H9 (cell line): ENCODE measurements around the gene FBXL14. TPM values are rescaled to one million over a fixed set of nuclear protein-coding genes. Genes with fewer than 3 reads are reported as not detected.

Experiments
- DNase-seq: peaks from one replicate; pipeline ENCODE4 v3.0.0-alpha.2; 2017
- H2AFZ ChIP-seq: one replicate; pipeline ENCODE4 v1.6.1; 2013; ENCODE audit warnings: mild to moderate bottlenecking, low read length, control low read depth, moderate library complexity
- H2AK5ac ChIP-seq: 2 replicates; pipeline ENCODE4 v1.6.1; 2013; ENCODE audit warnings: low read length, control low read depth, mixed read lengths; ENCODE audit not compliant: insufficient read length
- H2BK120ac ChIP-seq: one replicate; pipeline ENCODE4 v1.6.1; 2013; ENCODE audit warnings: low read depth, mild to moderate bottlenecking, low read length, control low read depth, inconsistent platforms; ENCODE audit not compliant: poor library complexity, severe bottlenecking
- H2BK12ac ChIP-seq: 2 replicates; pipeline ENCODE4 v1.6.1; 2013; ENCODE audit warnings: low read length, control low read depth, mixed read lengths, low read depth; ENCODE audit not compliant: insufficient read length
- H2BK15ac ChIP-seq: 2 replicates; pipeline ENCODE4 v1.6.1; 2013; ENCODE audit warnings: low read depth, low read length, control low read depth
- H2BK20ac ChIP-seq: one replicate; pipeline ENCODE4 v1.6.1; 2013; ENCODE audit warnings: low read depth, mild to moderate bottlenecking, low read length, control low read depth, inconsistent platforms; ENCODE audit not compliant: poor library complexity, severe bottlenecking
- H2BK5ac ChIP-seq: 2 replicates; pipeline ENCODE4 v1.6.1; 2013; ENCODE audit warnings: low read length, control low read depth, mixed read lengths; ENCODE audit not compliant: insufficient read length
- H3K14ac ChIP-seq: 2 replicates; pipeline ENCODE4 v1.6.1; 2013; ENCODE audit warnings: low read length, control low read depth; ENCODE audit not compliant: insufficient read depth
- H3K18ac ChIP-seq: 2 replicates; pipeline ENCODE4 v1.6.1; 2013; ENCODE audit warnings: low read depth, mild to moderate bottlenecking, mixed read lengths, low read length, control low read depth; ENCODE audit not compliant: insufficient read length
- H3K23ac ChIP-seq: 2 replicates; pipeline ENCODE4 v1.6.1; 2013; ENCODE audit warnings: low read length, control low read depth, mixed read lengths, low read depth; ENCODE audit not compliant: insufficient read length
- H3K23me2 ChIP-seq: 2 replicates; pipeline ENCODE4 v1.6.1; 2013; ENCODE audit warnings: low read depth, mild to moderate bottlenecking, mixed read lengths, low read length, control low read depth; ENCODE audit not compliant: insufficient read length, poor library complexity, severe bottlenecking
- H3K27ac ChIP-seq: 2 replicates; pipeline ENCODE4 v1.5.1; 2013; ENCODE audit warnings: low read length, control low read depth, mixed read lengths, low read depth; ENCODE audit not compliant: insufficient read length
- H3K27me3 ChIP-seq: 2 replicates; pipeline ENCODE4 v1.6.1; 2013; ENCODE audit warnings: low read length, control low read depth, inconsistent platforms; ENCODE audit not compliant: insufficient read depth
- H3K4ac ChIP-seq: 2 replicates; pipeline ENCODE4 v1.6.1; 2013; ENCODE audit warnings: low read depth, mild to moderate bottlenecking, control low read depth, inconsistent platforms, low read length, moderate library complexity
- H3K4me1 ChIP-seq: 2 replicates; pipeline ENCODE4 v1.6.1; 2013; ENCODE audit warnings: low read length, control low read depth, inconsistent platforms; ENCODE audit not compliant: insufficient read depth
- H3K4me2 ChIP-seq: 2 replicates; pipeline ENCODE4 v1.6.1; 2013; ENCODE audit warnings: low read length, control low read depth, mixed read lengths; ENCODE audit not compliant: insufficient read length, insufficient read depth
- H3K56ac ChIP-seq: 2 replicates; pipeline ENCODE4 v1.6.1; 2013; ENCODE audit warnings: low read depth, mild to moderate bottlenecking, mixed read lengths, low read length, control low read depth; ENCODE audit not compliant: insufficient read length
- H3K79me1 ChIP-seq: 2 replicates; pipeline ENCODE4 v1.6.1; 2013; ENCODE audit warnings: low read depth, mild to moderate bottlenecking, moderate library complexity, low read length, control low read depth, inconsistent platforms; ENCODE audit not compliant: insufficient read depth, poor library complexity, severe bottlenecking
- H3K79me2 ChIP-seq: 2 replicates; pipeline ENCODE4 v1.6.1; 2013; ENCODE audit warnings: low read length, control low read depth, inconsistent platforms; ENCODE audit not compliant: insufficient read depth
- H3K9ac ChIP-seq: 2 replicates; pipeline ENCODE4 v1.6.1; 2013; ENCODE audit warnings: low read length, control low read depth, mixed read lengths; ENCODE audit not compliant: insufficient read length; ENCODE audit errors: extremely low read depth
- H3K9me3 ChIP-seq: one replicate; pipeline ENCODE4 v1.6.1; 2013; ENCODE audit warnings: low read depth, low read length, inconsistent platforms; ENCODE audit not compliant: control insufficient read depth
- H3T11ph ChIP-seq: one replicate; pipeline ENCODE4 v1.6.1; 2013; ENCODE audit warnings: mild to moderate bottlenecking, low read length, control low read depth, inconsistent platforms
- H4K20me1 ChIP-seq: one replicate; pipeline ENCODE4 v1.6.1; 2013; ENCODE audit not compliant: control insufficient read depth, insufficient read length, insufficient read depth
- H4K5ac ChIP-seq: 2 replicates; pipeline ENCODE4 v1.6.1; 2013; ENCODE audit warnings: low read depth, mild to moderate bottlenecking, mixed read lengths, low read length, control low read depth; ENCODE audit not compliant: insufficient read length
- H4K8ac ChIP-seq: replicated peaks from 2 replicates; pipeline ENCODE4 v1.6.1; 2013; ENCODE audit warnings: low read length, control low read depth, mixed read lengths, low read depth; ENCODE audit not compliant: insufficient read length
- H4K91ac ChIP-seq: 2 replicates; pipeline ENCODE4 v1.6.1; 2013; ENCODE audit warnings: low read depth, mild to moderate bottlenecking, moderate library complexity, mixed read lengths, low read length, control low read depth; ENCODE audit not compliant: insufficient read length
- H3K27ac Mint-ChIP-seq, 3 experiments: 2 replicates in 2 of 3; 3 replicates in 1 of 3; pipeline ENCODE4 v1.8.0; 2020 to 2021; ENCODE audit warnings: mixed read lengths in 3 of 3, mild to moderate bottlenecking in 1 of 3, moderate library complexity in 1 of 3
- H3K27me3 Mint-ChIP-seq: 2 replicates; pipeline ENCODE4 v1.8.0; 2021; ENCODE audit warnings: low read depth, mild to moderate bottlenecking, moderate library complexity, mixed read lengths
- H3K36me3 Mint-ChIP-seq, 3 experiments: 2 replicates in 2 of 3; 3 replicates in 1 of 3; pipeline ENCODE4 v1.8.0; 2020 to 2021; ENCODE audit warnings: low read depth in 3 of 3, mixed read lengths in 3 of 3; ENCODE audit not compliant: insufficient read depth in 1 of 3
- H3K4me1 Mint-ChIP-seq, 2 experiments: 2 replicates each; pipeline ENCODE4 v1.8.0; 2020; ENCODE audit warnings: mixed read lengths in 2 of 2
- H3K4me3 Mint-ChIP-seq, 2 experiments: 2 replicates in 1 of 2; 3 replicates in 1 of 2; pipeline ENCODE4 v1.8.0; 2020 to 2021; ENCODE audit warnings: mild to moderate bottlenecking in 2 of 2, mixed read lengths in 2 of 2, moderate library complexity in 1 of 2
- H3K9me3 Mint-ChIP-seq, 2 experiments: 2 replicates in 1 of 2; 3 replicates in 1 of 2; pipeline ENCODE4 v1.8.0; 2020; ENCODE audit warnings: mild to moderate bottlenecking in 2 of 2, mixed read lengths in 2 of 2, moderate library complexity in 1 of 2
- WGBS: extraction: QIAGEN DNeasy Blood & Tissue Kit; methylation state at CpG from one replicate; pipeline ENCODE4 v1.1.7; 2013; ENCODE audit warnings: missing lambda C conversion rate, low lambda C conversion rate, mixed read lengths; ENCODE audit not compliant: insufficient read length; ENCODE audit errors: extremely low coverage; 5-methylcytosine and 5-hydroxymethylcytosine counted together
- total RNA-seq: library from RNA; stranded (reverse); gene quantifications from 2 replicates; pipeline ENCODE4 v1.2.1, GENCODE V29; 2021
- TF ChIP-seq, protein P1 (sequence below): fragments of 200-600 bp; sonication (generic); conservative IDR thresholded peaks from 3 replicates; pipeline ENCODE4 v1.8.0; 2021; ENCODE audit warnings: antibody characterized with exemption, mild to moderate bottlenecking

FBXL14 gene
- total RNA-seq, 1 experiment from 2014 or later, result 15.6 TPM

GRCh38 chr12:1619159-1619558 lies 24.8 kb upstream of the FBXL14 start:
- no peak overlapping the region for H3K4me2 ChIP-seq

More at GRCh38 chr12:1619159-1619558, 24.8 kb upstream of the FBXL14 start:
- Histone ChIP-seq H2AK5ac (no peak overlapping the region), H3K9me3 (no peaks in the 10 kb centered on the region), H2BK12ac (no peak overlapping the region), H3K23ac (no peak overlapping the region), H3K27ac (no peak overlapping the region), H2BK20ac (no peak overlapping the region), H2BK5ac (no peak overlapping the region), H3K9ac (no peak overlapping the region), H3K27me3 (no peaks in the 10 kb centered on the region), H4K20me1 (no peaks in the 10 kb centered on the region), H4K8ac (no peak overlapping the region), H3K4me1 (no peaks in the 10 kb centered on the region), H4K91ac (no peak overlapping the region), H3K56ac (no peak overlapping the region), H3K14ac (no peak overlapping the region), H3K4ac (no peak overlapping the region), H3T11ph (no peak overlapping the region), H4K5ac (no peak overlapping the region), H2BK120ac (no peak overlapping the region), H3K23me2 (no peaks in the 10 kb centered on the region), H2BK15ac (no peak overlapping the region), H3K79me1 (no peaks in the 10 kb centered on the region), H3K79me2 (no peaks in the 10 kb centered on the region), H2AFZ (no peak overlapping the region), H3K18ac (no peak overlapping the region)
- Mint-ChIP-seq H3K9me3 (no peaks in the 10 kb centered on the region), H3K4me1 (peaks cover 8 to 11% of the 10 kb centered on the region in 2 experiments; a peak in 3 of 4 replicates), H3K4me3 (no peak overlapping the region), H3K27me3 (peaks cover 44% of the 10 kb centered on the region), H3K27ac (no peak overlapping the region), H3K36me3 (no peaks in the 10 kb centered on the region)
- no peak for DNase-seq
- no CpG with 5 or more reads among the region's 4 CpGs for WGBS
- TF ChIP-seq, protein P1, sequence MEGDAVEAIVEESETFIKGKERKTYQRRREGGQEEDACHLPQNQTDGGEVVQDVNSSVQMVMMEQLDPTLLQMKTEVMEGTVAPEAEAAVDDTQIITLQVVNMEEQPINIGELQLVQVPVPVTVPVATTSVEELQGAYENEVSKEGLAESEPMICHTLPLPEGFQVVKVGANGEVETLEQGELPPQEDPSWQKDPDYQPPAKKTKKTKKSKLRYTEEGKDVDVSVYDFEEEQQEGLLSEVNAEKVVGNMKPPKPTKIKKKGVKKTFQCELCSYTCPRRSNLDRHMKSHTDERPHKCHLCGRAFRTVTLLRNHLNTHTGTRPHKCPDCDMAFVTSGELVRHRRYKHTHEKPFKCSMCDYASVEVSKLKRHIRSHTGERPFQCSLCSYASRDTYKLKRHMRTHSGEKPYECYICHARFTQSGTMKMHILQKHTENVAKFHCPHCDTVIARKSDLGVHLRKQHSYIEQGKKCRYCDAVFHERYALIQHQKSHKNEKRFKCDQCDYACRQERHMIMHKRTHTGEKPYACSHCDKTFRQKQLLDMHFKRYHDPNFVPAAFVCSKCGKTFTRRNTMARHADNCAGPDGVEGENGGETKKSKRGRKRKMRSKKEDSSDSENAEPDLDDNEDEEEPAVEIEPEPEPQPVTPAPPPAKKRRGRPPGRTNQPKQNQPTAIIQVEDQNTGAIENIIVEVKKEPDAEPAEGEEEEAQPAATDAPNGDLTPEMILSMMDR, result no peak
